HepG2 (cell line): ENCODE data around the gene ADRM1. TPM values are rescaled to one million over a fixed set of nuclear protein-coding genes. Genes with fewer than 3 reads are reported as not detected.

Source experiments
- AGO2 ChIP-seq: fragments of 200-400 bp; formaldehyde crosslinking; optimal IDR thresholded peaks from 2 replicates; pipeline ENCODE3; 2017; ENCODE audit warnings: mild to moderate bottlenecking, low read depth, low read length, moderate library complexity
- DNMT1 ChIP-seq: sonication (generic); formaldehyde crosslinking; IDR thresholded peaks from 2 replicates; pipeline ENCODE4 v1.5.1; 2020; ENCODE audit warnings: mild to moderate bottlenecking, missing genetic modification reagents
- FLYWCH1 ChIP-seq: sonication (generic); formaldehyde crosslinking; IDR thresholded peaks from 2 replicates; pipeline ENCODE4 v1.8.1; 2023; ENCODE audit warnings: mild to moderate bottlenecking, missing genetic modification reagents
- HNF4A ChIP-seq: sonication (generic); formaldehyde crosslinking; IDR thresholded peaks from 2 replicates; pipeline ENCODE4 v1.4.0; 2020; ENCODE audit warnings: missing genetic modification reagents
- MATR3 ChIP-seq: sonication (generic); formaldehyde crosslinking; IDR thresholded peaks from 2 replicates; pipeline ENCODE4 v1.4.0; 2020; ENCODE audit warnings: missing genetic modification reagents
- MED8 ChIP-seq: sonication (generic); formaldehyde crosslinking; IDR thresholded peaks from 2 replicates; pipeline ENCODE4 v1.8.1; 2023; ENCODE audit warnings: mild to moderate bottlenecking, missing genetic modification reagents; ENCODE audit not compliant: insufficient replicate concordance
- MYC ChIP-seq: sonication (generic); formaldehyde crosslinking; IDR thresholded peaks from 2 replicates; pipeline ENCODE4 v1.9.0; 2021; ENCODE audit warnings: missing genetic modification reagents, borderline replicate concordance
- RAD21 ChIP-seq: fragments of 450-650 bp; formaldehyde crosslinking; IDR thresholded peaks from 2 replicates; pipeline ENCODE4 v1.5.0; 2020; ENCODE audit warnings: mild to moderate bottlenecking
- RFXAP ChIP-seq: sonication (generic); formaldehyde crosslinking; IDR thresholded peaks from 2 replicates; pipeline ENCODE4 v1.4.0; 2020; ENCODE audit warnings: missing genetic modification reagents, borderline replicate concordance
- SOX5 ChIP-seq: IDR thresholded peaks from 2 replicates; pipeline ENCODE4 v1.6.1; 2016; ENCODE audit warnings: borderline replicate concordance
- TP53 ChIP-seq: sonication (generic); formaldehyde crosslinking; conservative IDR thresholded peaks from 2 replicates; pipeline ENCODE4 v1.4.0; 2020; ENCODE audit warnings: missing genetic modification reagents
- ZBTB38 ChIP-seq: sonication (generic); formaldehyde crosslinking; IDR thresholded peaks from 2 replicates; pipeline ENCODE4 v1.5.1; 2020; ENCODE audit warnings: mild to moderate bottlenecking, missing genetic modification reagents
- ZFY ChIP-seq: sonication (generic); formaldehyde crosslinking; IDR thresholded peaks from 2 replicates; pipeline ENCODE4 v1.4.0; 2020; ENCODE audit warnings: missing genetic modification reagents
- ZIK1 ChIP-seq: sonication (generic); formaldehyde crosslinking; IDR thresholded peaks from 2 replicates; pipeline ENCODE4 v1.5.0; 2020; ENCODE audit warnings: mild to moderate bottlenecking, low read depth, missing genetic modification reagents, borderline replicate concordance
- ZMYM4 ChIP-seq: sonication (generic); formaldehyde crosslinking; IDR thresholded peaks from 2 replicates; pipeline ENCODE4 v1.8.1; 2023; ENCODE audit warnings: mild to moderate bottlenecking, missing genetic modification reagents
- ZNF207 ChIP-seq: fragments of 450-650 bp; IDR thresholded peaks from 2 replicates; pipeline ENCODE4 v1.6.1; 2016; ENCODE audit warnings: antibody characterized with exemption, borderline replicate concordance
- ZNF232 ChIP-seq: sonication (generic); formaldehyde crosslinking; IDR thresholded peaks from 2 replicates; pipeline ENCODE4 v1.4.0; 2020; ENCODE audit warnings: missing genetic modification reagents, borderline replicate concordance
- ZNF788 ChIP-seq: sonication (generic); formaldehyde crosslinking; IDR thresholded peaks from 2 replicates; pipeline ENCODE4 v1.5.0; 2020; ENCODE audit warnings: mild to moderate bottlenecking, missing genetic modification reagents, borderline replicate concordance
- polyA plus RNA-seq, 8 experiments: library from polyadenylated mRNA; depleted of rRNA in 3 of 8; stranded (reverse) in 7 of 8; unstranded in 1 of 8; fragments of >200 nt; fragmentation: Illumina TruSeq in 4 of 8; extraction: Trizol in 4 of 8; gene quantifications; 2 replicates each; pipeline versions ENCODE4 v1.2.1 to v1.2.3, GENCODE V29; 2011 to 2016; ENCODE audit warnings: low read depth in 4 of 8, missing spikeins in 1 of 8, mixed read lengths in 1 of 8; ENCODE audit not compliant: insufficient read depth in 1 of 8
- total RNA-seq, 5 experiments: library from RNA; depleted of rRNA; stranded (reverse); fragments of >200 nt; fragmentation: Illumina TruSeq; extraction: Trizol; gene quantifications; 2 replicates each; pipeline ENCODE4 v1.2.3, GENCODE V29; 2016; ENCODE audit warnings: low read depth in 1 of 5
- TF ChIP-seq, protein P1 (sequence below): sonication (generic); formaldehyde crosslinking; IDR thresholded peaks from 2 replicates; pipeline ENCODE4 v1.4.0; 2020; ENCODE audit warnings: missing genetic modification reagents, mild to moderate bottlenecking, borderline replicate concordance
- TF ChIP-seq, protein P2 (sequence below): sonication (generic); formaldehyde crosslinking; IDR thresholded peaks from 2 replicates; pipeline ENCODE4; 2020; ENCODE audit warnings: missing genetic modification reagents, mild to moderate bottlenecking, borderline replicate concordance
- TF ChIP-seq, protein P3 (sequence below): IDR thresholded peaks from 2 replicates; pipeline ENCODE4 v1.6.1; 2012; ENCODE audit warnings: inconsistent platforms
- TF ChIP-seq, protein P4 (sequence below): sonication (generic); formaldehyde crosslinking; IDR thresholded peaks from 2 replicates; pipeline ENCODE4 v1.8.0; 2022; ENCODE audit warnings: mild to moderate bottlenecking, missing genetic modification reagents, moderate library complexity
- TF ChIP-seq, protein P5 (sequence below): sonication (generic); formaldehyde crosslinking; IDR thresholded peaks from 2 replicates; pipeline ENCODE4 v1.8.0; 2022; ENCODE audit warnings: mild to moderate bottlenecking, missing genetic modification reagents; ENCODE audit not compliant: insufficient replicate concordance

The ADRM1 gene
- total and polyA plus RNA-seq, 2 of the 13 experiments (the other 11 are each of a cell fraction or from before 2014, with no cell fraction given), result 92.9 to 154 TPM

DNA sequence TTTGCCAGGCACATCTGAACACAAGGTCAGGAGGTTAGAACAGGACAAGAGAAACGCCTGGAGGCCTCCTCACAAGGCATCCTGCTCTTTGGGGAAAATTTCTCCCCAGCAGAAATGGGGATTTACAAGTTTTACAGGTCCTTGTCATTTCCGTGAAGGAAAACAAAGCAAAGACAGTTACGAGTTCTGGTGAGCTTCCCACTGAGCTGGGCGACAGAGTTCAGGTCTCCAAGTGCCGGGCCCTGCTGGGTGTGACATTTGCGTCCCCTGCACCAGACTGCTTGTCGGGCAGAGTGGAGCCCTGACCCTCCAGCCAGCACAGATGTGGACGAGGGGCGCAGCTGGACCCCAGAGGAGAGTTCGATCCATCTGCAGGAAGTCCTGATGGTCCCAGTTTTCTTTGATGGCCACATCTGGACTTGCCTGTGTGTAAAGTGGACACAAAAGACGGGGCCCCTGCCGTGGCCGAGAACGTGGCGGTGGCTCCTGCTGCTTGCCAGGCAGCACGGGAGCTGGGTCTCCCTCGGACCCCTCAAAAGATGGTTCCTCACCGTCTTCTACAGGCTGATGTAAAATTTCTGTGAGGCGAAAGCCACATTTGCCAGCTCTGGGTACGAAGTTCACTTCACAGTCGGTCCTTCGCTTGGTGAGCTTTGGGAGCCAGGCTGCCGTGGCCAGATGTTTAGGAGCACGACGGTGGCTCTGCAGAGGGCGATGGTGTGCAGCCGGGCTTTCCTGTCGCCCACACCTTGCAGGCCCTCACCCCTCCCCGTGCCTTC is 5.2 kb upstream of the ADRM1 start (continued):
- 0 out of 2 replicates have a peak, but pooled peaks have one; percentile 59 for TF ChIP-seq ZNF232
- TF ChIP-seq DNMT1 (CRISPR knock-in tag), result peak; percentile 52; the same call in 1 of the 2 replicates
- no peak for TF ChIP-seq ZIK1
- TF ChIP-seq RFXAP (CRISPR knock-in tag), result 0 out of 2 replicates have a peak, but pooled peaks have one; percentile 58
- TF ChIP-seq, protein P1, sequence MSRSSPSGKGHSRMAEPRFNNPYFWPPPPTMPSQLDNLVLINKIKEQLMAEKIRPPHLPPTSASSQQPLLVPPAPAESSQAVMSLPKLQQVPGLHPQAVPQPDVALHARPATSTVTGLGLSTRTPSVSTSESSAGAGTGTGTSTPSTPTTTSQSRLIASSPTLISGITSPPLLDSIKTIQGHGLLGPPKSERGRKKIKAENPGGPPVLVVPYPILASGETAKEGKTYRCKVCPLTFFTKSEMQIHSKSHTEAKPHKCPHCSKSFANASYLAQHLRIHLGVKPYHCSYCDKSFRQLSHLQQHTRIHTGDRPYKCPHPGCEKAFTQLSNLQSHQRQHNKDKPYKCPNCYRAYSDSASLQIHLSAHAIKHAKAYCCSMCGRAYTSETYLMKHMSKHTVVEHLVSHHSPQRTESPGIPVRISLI (CRISPR knock-in tag), result no peak
- TF ChIP-seq FLYWCH1, result 0 out of 2 replicates have a peak, but pooled peaks have one; percentile 43
- TF ChIP-seq, protein P2, sequence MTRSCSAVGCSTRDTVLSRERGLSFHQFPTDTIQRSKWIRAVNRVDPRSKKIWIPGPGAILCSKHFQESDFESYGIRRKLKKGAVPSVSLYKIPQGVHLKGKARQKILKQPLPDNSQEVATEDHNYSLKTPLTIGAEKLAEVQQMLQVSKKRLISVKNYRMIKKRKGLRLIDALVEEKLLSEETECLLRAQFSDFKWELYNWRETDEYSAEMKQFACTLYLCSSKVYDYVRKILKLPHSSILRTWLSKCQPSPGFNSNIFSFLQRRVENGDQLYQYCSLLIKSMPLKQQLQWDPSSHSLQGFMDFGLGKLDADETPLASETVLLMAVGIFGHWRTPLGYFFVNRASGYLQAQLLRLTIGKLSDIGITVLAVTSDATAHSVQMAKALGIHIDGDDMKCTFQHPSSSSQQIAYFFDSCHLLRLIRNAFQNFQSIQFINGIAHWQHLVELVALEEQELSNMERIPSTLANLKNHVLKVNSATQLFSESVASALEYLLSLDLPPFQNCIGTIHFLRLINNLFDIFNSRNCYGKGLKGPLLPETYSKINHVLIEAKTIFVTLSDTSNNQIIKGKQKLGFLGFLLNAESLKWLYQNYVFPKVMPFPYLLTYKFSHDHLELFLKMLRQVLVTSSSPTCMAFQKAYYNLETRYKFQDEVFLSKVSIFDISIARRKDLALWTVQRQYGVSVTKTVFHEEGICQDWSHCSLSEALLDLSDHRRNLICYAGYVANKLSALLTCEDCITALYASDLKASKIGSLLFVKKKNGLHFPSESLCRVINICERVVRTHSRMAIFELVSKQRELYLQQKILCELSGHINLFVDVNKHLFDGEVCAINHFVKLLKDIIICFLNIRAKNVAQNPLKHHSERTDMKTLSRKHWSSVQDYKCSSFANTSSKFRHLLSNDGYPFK (CRISPR knock-in tag), result peak; percentile 18; the same call in 1 of the 2 replicates
- peak; percentile 23; the same call in 1 of the 2 replicates for TF ChIP-seq ZNF788 (CRISPR knock-in tag)
- TF ChIP-seq ZMYM4 (CRISPR knock-in tag), result peak; percentile 38; the same call in 1 of the 2 replicates
- peak; percentile 85 for TF ChIP-seq HNF4A
- peak; percentile 43; the same call in 1 of the 2 replicates for TF ChIP-seq ZBTB38 (CRISPR knock-in tag)
- TF ChIP-seq MYC (CRISPR knock-in tag), result peak; percentile 47; the same call in 1 of the 2 replicates
- peak; percentile 47 for TF ChIP-seq RAD21 (CRISPR knock-in tag)
- TF ChIP-seq, protein P3, sequence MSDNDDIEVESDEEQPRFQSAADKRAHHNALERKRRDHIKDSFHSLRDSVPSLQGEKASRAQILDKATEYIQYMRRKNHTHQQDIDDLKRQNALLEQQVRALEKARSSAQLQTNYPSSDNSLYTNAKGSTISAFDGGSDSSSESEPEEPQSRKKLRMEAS, result peak; percentile 29; the same call in 1 of the 2 replicates
- TF ChIP-seq AGO2, result peak; percentile 69
- TF ChIP-seq SOX5 (CRISPR knock-in tag), result no peak
- TF ChIP-seq, protein P4, sequence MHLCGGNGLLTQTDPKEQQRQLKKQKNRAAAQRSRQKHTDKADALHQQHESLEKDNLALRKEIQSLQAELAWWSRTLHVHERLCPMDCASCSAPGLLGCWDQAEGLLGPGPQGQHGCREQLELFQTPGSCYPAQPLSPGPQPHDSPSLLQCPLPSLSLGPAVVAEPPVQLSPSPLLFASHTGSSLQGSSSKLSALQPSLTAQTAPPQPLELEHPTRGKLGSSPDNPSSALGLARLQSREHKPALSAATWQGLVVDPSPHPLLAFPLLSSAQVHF (CRISPR knock-in tag), result 0 out of 2 replicates have a peak, but pooled peaks have one; percentile 38
- TF ChIP-seq TP53 (CRISPR knock-in tag), result no peak
- TF ChIP-seq, protein P5, sequence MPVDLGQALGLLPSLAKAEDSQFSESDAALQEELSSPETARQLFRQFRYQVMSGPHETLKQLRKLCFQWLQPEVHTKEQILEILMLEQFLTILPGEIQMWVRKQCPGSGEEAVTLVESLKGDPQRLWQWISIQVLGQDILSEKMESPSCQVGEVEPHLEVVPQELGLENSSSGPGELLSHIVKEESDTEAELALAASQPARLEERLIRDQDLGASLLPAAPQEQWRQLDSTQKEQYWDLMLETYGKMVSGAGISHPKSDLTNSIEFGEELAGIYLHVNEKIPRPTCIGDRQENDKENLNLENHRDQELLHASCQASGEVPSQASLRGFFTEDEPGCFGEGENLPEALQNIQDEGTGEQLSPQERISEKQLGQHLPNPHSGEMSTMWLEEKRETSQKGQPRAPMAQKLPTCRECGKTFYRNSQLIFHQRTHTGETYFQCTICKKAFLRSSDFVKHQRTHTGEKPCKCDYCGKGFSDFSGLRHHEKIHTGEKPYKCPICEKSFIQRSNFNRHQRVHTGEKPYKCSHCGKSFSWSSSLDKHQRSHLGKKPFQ (CRISPR knock-in tag), result no peak
- TF ChIP-seq ZNF207, result no peak
- TF ChIP-seq ZFY (CRISPR knock-in tag), result peak; percentile 43; the same call in 1 of the 2 replicates
- TF ChIP-seq MATR3 (CRISPR knock-in tag), result no peak
- TF ChIP-seq MED8 (CRISPR knock-in tag), result no peak
